HG02943 (cell line): Measurements from ENCODE around the gene DCLK1.

Experiments
- ATAC-seq: cut with Tn5 transposase; IDR thresholded peaks from one replicate; pipeline ENCODE4 v1.9.1; 2021; ENCODE audit warnings: mild to moderate bottlenecking, low read depth, moderate library complexity; ENCODE audit not compliant: unreplicated experiment

The DCLK1 gene

DNA sequence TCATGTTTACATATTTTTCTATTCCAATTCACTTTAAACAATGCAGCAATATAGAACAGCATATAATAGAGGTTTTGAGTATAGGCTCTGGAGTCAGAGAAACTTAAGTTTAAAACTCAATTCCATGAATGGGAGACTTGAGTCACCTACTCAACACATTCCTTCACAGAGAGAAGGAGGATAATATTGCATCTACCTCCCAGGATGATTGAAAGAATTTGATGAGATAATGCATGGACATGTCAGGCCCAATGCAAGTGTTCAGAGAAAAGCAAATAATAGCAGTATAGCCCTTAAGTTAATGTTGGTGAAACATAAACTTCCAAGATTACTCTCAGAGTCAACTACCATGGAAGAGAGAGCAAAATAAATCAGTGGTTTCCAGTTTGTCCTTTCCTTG is 170.2 kb downstream of the DCLK1 start:
- ATAC-seq = no peak

DNA sequence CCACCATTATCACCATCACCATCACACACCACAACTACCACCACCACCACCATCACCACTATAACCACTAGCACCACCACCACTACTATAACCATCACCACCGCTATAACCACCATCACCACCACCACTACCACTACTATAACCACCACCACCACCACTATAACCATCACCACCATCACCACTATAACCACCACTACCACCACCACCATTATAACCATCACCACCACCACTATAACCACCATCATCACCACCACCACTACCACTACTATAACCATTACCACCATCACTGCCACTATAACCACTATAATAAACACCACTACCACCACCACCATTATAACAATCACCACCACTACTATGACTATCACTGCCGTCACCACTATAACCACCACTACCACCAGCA is 173.2 kb downstream of the DCLK1 start:
- no peak for ATAC-seq

DNA sequence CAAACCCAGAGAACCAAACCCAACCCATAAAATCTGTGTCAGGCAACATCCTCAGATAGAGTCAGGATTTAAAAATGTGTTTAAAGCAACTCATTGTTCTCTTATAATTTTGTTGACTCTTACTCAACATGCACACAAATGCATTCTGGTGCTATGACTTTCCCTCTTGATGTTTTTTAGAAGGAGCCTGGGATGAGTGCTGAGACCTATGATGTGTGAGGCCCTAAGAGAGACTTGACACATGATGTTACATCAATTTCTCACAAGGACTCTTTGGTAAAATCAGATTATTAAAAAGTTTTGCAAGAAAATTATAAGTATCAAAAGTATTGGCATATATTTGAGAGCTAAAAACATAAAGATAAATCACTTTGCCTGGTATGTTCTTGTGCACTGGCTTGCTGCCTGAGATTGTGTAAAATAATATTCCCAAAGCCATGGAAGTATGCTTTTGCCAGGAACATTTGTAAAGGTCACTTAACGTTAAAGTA is 173.9 kb downstream of the DCLK1 start:
- ATAC-seq = no peak

DNA sequence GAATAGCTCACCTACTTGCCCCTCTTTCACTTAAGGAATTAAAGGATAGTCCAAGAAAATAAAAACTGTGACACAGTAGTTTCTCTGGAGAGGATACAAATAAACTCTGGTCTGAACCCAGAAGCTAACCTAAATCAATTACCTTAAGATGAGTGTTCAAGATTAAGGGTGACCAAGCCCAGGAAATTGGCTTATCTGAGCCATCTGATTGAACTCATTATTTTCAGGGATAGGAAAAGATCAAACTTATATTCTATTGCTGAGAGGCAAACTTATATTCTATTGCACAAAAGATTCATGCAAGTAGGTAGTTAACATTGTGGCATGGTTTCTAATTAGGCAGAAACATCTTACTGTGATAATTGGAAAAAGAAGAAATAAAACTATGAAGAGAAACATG is 175.1 kb downstream of the DCLK1 start:
- no peak for ATAC-seq

DNA sequence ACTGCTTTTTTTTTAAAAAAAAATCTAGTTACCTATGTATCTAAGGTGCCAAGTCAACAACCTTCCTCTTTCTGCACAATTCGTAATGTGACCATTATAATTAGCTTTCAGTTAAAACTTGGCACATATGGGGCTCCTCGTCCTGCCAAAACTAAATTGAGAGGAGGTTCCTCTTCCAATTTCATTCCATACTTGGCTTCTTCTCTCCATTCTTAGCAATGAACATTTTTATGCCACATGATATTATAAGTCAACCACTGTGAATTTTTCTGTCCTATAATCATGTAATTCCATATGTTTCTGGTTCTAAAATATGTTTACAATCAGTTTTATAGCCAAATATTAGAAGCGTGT is 177.0 kb downstream of the DCLK1 start:
- no peak for ATAC-seq

DNA sequence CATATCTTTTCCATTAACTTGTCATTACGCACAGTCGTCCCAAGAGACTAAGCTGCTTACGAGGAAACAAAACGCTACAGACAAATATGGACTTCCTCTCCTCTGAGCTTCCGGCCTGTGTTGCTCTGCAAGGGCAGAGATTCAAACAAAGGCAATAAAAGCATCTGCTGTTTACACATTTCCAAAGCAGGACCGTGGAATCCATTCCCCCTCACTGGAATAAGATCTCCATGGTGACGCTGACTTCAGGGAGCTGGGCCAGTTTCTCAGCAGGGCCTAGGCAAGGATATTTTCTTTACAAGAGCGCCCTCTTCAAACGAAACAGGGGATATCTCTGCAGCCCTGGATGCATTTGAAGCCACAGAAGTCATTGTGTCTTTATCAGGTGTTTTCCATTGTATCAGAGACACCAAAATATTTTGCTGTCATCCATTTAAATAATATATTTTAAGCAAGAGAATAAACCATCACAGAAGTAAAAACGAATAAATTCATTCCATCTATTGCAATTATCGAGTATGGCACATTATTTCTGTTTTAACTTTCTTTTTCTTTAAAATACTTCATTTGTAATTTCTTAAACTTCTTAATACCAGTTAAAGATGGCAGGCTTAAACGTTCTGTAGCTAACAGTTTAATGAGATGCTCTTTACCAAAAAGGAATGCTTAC is 177.5 kb downstream of the DCLK1 start:
- ATAC-seq = no peak

DNA sequence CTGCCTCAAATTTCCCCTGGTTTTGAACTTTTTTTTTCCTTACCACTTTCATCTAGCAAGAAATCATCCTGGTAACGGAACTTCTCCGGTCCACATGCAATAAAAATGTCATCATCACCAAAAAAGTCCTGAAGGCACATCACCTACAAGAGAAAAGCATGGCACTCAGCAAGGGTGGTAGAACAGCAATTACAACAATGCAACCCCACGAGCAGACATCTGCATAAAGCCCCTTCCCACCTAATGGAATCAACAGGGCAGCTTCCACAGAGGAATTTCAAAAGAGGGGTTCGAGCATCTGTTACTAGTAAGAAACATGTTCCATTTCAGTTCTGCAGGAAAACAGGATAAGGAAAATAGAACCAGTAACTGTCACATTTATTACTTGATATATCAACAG is 183.9 kb downstream of the DCLK1 start:
- no peak for ATAC-seq

DNA sequence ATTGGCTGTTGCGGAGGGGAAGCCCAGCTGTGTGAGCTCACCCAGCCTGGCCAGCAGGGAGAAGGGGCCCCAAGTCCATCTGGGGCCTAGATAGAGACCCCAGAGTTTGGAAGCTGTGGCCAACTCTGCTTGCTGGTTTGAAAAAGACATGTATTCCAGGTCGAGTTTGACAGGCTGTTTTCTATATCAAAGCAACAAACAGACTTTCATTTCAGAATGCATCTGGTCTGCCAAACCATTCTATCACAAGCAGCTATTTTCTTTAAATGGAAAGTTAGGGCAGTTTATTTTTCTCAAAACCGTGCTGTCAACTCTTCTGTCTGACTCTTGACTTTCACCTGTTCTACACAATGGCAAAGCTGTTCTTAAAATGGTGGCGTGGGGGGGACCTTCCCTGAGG is 185.8 kb downstream of the DCLK1 start:
- ATAC-seq = no peak

DNA sequence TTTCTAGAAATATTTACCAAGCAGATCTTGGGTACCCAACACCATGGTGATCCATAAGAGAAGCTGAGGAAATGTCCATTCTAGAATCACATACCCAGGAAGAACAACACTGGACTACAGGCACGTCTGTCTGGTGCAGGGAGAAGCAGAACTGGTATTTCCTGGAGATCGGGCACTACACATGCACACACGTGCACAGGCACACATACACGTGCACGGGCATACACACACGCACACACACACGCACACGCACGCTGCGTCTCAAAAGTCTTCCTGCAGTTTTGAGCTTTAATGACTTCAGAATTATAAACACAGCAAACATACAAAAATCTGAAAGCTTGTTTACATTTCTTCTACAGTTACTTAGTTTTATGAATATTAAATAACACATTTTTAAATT is 189.8 kb downstream of the DCLK1 start:
- no peak for ATAC-seq

DNA sequence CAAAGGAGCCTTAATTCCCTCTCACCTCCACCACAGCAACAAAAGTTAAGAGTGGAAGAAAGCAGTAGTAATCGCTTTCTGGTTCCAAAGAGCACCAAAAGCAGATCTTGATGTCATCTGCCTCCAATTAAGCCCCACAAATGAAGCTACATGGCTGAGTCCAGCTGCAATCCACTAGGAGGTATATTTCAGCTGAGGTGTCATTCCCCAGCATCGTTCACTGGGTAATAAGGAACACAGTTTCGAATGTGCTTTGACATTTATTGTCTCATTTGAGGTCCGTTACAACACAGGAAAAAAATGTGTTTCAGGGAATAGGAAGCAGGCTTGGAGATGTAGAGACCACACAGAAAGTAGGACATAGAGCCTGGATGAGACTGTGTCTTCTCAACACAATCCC is 190.4 kb downstream of the DCLK1 start:
- no peak for ATAC-seq

DNA sequence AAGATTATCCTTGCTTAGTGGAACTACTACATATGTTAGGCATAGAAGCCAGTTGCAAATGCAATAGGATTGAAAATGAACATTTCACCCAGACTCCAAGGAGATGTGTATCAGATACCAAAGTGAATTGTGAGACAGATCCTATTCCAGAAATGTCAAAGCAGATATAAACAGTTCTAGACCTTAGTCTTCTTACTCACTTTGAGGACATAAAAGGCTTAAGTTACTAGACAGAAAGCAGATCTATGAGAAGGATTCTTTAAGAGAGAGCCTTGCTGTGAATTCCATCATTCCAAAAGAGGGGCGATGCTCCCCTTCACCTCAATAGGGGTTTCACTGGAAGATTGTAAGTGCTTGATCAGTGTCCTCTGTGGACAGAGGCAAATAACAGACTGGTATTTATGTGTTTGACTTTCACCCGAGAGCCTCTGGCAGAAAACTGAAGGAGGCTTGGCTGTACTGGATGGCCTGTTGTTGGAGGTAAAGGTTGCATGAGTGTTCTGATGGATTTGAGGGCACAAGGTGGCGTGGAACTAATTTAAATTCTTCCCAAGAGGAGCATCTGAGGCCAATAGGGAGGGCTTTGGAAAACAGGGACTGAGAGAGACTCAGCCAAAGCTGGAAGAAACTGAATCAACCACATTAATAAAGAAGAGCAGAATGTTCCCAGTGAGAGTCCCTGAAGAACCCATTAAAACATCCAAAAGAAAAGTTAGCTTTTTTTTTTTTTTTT is 194.8 kb downstream of the DCLK1 start:
- no peak for ATAC-seq

DNA sequence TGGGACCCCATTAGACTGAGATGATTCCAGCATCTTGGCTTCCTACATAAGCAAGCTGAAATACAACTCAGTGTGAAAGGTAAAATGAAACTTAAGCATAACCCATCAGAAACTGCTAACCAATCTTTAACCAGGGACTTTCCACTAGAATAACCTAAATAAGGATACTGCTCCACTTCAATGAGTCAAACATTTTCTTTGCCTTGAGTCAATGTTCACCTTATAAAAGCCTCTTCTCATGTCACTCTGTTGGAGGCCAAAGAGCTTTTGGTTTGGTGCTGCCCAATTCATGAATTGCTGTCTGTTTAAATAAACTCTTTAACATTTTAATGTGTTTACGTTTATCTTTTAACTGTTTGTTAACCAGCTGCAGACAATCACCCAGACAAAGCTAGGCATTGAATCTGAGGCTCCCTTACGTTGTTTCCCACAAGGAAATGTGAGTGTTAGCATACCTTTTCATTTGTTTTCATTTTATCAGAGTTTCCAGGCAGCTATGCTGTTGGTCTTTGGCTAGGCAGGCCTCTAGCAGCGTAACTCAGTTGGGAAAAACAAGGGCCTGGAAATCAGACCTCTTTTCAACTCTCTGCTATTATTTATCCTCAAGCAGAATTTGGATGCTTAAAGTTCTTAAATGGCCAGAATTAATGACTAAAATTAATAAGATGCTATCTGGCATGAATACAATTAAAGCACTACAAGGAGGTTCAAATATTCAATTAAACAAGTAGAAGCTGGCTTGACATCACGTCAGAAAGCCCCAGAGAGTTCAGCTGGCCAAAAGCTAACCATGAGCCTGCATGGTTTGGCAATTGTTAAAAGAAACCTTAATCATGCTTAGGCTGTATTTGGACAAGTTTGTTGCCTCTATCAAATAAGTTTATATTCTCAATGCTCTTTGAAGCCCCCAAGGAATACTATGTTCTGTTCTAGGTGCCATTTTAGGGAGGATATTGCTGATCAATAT is 200.2 kb downstream of the DCLK1 start:
- ATAC-seq = peak; percentile 89

DNA sequence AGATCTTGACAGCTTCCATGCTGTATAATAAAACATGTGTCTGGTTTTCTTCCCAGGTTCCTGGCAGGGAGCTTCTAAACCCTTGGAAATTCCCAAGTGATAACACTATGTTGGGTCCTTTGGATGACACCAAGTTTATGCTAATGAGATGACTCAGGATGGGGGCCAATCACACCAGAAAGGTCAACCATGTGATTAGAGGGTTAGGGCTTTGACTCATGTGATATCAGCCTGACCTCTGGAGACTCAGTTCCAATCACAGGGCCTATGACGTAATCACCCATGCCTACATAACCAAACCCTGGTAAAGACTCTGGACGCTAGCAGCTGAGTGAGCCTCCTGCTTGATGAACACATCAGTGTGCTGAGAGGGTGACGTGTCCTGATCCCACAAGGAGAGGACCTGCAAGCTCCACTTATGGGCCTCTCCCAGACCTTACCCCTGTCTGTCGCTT is 203.6 kb downstream of the DCLK1 start:
- ATAC-seq = no peak

DNA sequence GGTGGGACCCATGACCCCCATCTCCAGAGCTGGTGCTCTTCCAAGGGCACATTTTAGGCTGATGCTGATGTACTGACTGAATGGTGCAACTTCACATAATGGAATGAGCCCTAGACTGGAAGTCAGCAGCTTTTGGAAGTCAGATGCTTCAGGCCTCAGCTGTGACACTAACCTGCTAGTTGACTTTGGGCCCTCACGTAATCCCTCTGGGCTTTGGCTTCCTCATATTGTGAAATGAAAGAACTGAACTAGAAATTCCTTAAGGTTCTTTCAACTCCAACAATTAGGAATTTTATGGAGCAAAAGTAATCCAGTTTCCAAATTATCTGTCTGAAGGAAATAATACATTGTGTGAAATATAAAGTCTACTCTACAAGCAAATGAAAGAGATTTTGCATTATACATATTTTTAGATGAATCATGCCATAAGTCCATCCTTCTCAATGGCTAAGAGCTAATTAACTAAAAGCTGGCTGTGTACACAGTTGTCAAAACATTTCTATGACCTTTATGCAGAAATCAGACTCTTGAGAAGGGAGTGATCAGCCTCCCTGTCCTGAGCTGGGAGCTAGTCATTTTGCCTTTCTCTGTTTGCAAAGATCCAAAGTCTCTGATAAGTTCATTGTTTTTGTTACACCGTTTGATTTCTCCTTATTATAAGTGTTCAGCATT is 204.2 kb downstream of the DCLK1 start:
- no peak for ATAC-seq

DNA sequence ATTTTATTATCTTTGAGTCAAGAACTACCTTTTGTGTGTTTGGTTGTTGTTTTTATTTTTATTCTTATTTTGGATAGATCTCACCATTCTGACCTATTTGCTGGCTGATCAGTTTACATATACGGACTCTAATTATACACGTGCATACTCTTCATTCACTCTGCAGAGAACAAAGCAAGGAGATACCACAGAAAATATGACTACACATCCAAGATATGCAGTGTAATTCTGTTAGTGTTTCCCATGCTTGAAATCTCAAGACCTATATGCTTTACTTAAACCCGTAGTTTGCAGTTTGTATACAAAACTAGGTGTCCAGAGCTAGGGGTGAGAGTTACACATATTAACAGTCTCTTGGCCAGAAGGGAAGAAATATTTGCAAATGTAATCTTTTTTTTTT is 205.5 kb downstream of the DCLK1 start:
- no peak for ATAC-seq

DNA sequence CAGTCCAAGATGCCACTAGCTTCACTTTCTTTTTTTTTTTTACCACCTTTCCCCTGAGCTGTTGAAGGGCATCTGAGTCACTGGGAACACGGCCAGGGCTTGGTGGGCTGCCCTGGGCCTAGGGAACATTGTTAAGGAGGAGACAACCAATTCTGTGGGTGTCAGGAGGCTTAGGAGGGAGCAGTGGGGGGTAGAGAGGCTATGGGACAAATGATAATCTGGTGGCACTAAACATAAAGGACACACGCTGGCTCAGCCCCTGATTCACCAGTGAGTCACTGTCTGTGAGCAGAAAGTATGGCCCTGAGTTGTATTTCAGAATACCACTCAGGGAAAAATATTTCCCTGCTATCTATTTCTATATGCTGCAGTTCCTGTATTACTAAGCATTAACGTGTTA is 207.8 kb downstream of the DCLK1 start:
- ATAC-seq = no peak

DNA sequence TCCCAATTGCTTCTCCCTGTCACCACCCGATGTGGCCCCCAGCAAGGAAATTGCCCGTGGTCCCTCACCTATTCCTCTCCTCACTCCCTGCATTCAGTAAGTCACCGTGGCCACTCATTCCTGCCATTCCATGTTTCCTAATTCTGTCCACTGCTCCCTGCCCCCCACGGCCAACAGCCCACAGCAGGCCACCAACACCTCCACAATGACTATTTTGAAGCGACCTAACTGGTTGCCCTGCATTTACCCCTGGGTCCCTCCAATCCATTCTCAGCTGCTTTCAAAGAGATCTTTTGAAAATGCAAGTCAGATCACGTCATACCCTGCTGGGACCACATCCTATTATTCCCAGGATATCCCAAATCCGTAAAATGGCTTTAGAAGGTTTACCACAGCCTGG is 210.4 kb downstream of the DCLK1 start:
- no peak for ATAC-seq

DNA sequence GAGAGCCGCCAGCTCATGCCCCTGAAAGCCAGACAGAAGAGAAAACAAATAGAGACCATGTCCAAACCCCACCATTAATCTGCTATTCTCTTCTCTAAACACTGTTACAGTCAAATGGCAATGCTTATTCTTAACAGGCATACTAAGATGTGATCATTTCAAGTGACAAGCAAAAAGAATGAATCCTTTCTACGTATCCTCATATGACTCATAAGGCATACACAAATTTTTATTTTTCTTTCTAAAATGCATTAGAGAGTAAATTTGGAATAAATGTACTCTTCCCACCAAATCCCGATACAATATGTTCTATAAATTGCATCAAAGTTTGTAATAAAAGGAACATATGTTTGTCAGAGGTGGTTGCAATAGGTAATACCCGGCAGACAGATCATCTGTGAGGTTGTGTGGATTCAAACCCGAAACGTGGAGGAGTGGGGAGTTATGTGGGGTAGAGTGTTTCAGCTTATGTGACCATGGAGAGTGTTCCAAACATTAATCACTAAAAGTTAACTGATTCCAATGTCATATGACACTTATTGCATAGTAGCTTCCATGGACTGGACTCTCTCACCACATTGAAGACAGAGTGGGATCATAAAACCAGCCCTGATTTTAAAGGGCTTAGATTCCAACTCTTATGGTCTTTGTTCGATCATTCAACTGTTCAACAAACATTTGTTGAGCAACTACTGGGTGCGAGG is 213.1 kb downstream of the DCLK1 start:
- no peak for ATAC-seq

DNA sequence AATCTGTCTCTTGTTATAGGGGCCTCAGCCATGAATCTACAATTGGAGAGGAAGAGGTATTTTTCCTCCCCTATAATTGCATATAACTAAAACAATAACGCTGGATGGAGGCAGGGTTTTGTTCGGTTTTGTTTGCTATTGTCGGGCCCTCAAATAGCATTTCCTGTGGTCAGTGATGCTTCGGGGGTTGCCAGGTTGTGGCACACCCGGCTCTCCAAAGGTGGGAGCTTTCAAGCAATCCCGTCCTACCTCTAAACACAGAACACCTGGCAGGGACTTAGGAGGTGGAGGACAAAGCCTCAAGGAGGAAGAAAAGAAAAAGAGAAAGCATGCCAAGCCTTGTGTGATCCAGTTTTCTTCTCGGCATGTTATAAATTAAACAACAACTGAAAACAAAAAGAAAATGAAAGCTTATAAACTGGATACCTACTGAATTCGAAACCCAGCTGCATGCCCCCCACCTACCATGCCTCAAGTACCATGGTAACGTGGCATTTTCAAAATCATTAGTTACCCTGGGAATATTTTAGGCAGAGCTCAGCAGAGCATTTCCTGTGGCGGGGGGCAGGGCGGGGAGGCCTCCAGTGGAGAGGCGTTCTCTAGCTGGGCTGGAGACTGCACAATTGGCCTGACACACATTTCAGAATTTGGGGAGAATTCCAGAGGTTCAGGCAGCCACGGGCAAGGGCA is 213.8 kb downstream of the DCLK1 start:
- ATAC-seq = no peak
